Adipocyte (in vitro differentiated cells): ENCODE data around the gene EFCAB8.

Source experiments
- DNase-seq: peaks from one replicate; pipeline ENCODE4 v3.0.0-alpha.2; 2015; ENCODE audit warnings: low read depth
- H3K27me3 ChIP-seq: replicated peaks from 2 replicates; pipeline ENCODE4 v1.7.0; 2013; ENCODE audit warnings: mild to moderate bottlenecking, low read length, moderate library complexity; ENCODE audit not compliant: control insufficient read depth, insufficient read depth
- H3K36me3 ChIP-seq: 2 replicates; pipeline ENCODE4 v1.7.0; 2013; ENCODE audit warnings: low read length, mild to moderate bottlenecking, moderate library complexity; ENCODE audit not compliant: control insufficient read depth, insufficient read depth, severe bottlenecking
- H3K4me1 ChIP-seq: 2 replicates; pipeline ENCODE4 v1.7.0; 2013; ENCODE audit warnings: mild to moderate bottlenecking, low read length, moderate library complexity; ENCODE audit not compliant: control insufficient read depth, insufficient read depth
- H3K4me3 ChIP-seq: 2 replicates; pipeline ENCODE4 v1.7.0; 2013; ENCODE audit warnings: mild to moderate bottlenecking, low read length, moderate library complexity
- H3K9ac ChIP-seq: 2 replicates; pipeline ENCODE4 v1.7.0; 2013; ENCODE audit warnings: mild to moderate bottlenecking, low read length, moderate library complexity
- H3K9me3 ChIP-seq: 2 replicates; pipeline ENCODE4 v1.7.0; 2013; ENCODE audit warnings: mild to moderate bottlenecking, low read length, moderate library complexity; ENCODE audit not compliant: control insufficient read depth

The EFCAB8 gene

DNA sequence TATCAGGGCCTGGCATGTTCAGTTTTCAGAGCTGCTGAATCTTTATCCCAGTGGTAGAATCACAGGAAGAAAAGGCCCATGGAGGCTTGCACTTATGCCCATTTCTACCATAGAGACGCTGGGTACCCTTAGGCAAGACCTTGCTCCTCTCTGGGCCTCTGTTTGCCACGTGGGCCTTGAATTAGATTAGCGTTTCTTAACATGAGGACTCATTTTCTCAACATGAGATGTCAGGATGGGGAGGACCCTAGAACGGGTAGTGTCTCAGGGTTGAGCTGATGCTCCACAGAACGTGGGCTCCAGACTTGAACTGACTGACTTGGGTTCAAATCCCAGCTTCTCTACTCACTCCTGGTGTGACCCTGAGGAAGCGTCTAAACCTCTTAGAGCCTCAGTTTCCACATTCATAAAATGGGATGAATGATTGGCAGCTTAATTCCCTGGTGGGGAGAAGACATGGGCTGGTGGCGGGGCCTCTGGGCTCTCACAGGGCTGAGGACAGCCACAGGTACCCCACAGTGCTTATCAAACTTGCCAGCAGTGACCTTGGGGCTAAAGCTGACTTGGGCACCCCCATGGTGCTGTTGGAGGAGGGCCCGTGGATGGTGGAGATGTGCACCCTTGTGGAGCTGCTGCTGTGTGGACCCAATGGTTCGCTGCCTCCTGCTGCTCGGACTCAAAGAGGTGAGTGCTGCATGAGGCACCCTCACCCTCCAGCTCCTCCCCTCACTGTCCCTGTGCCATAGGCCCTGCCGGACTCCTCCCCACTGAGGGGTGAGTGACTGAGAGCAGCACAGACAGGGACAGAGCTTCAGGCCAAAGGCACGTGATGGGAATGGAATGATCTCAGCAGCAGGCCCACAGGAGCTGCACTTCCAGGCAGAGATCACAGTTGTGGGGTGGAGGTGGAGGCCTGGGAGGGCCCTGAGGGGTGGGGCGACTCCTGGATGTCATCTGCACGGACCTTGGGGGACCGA is 117.3 kb downstream of the EFCAB8 start:
- Histone ChIP-seq H3K4me3 (no peak overlapping the region), H3K27me3 (peaks cover 36% of the 10 kb centered on the region), H3K9ac (no peak overlapping the region), H3K36me3 (no peaks in the 10 kb centered on the region), H3K9me3 (peaks cover 5% of the 10 kb centered on the region), H3K4me1 (no peaks in the 10 kb centered on the region)
- no peak for DNase-seq

DNA sequence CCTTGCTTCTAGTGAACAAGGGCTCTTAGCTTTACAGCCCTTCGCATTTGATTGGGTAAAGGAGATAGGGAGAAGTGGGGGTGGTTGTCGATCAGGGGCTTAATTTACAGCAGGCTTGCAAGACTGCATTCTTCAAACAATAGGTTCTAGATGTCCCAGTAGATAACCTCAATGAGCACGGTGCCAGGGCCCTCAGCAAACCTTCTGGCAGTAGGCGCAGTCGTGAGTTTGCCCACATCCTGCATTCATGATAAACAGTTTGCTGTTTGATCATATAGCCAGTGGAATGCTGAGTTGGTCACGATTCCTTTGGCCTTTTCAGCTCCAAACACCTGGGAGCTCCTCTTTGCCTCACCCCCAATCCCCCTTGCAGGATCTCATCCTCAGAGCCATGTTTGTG is 118.0 kb downstream of the EFCAB8 start:
- H3K9me3 ChIP-seq: peaks cover 5% of the 10 kb centered on the region
- H3K36me3 ChIP-seq: no peaks in the 10 kb centered on the region
- peaks cover 42% of the 10 kb centered on the region for H3K27me3 ChIP-seq
- H3K4me3 ChIP-seq: no peak overlapping the region
- DNase-seq: no peak
- no peak overlapping the region for H3K9ac ChIP-seq
- no peaks in the 10 kb centered on the region for H3K4me1 ChIP-seq

DNA sequence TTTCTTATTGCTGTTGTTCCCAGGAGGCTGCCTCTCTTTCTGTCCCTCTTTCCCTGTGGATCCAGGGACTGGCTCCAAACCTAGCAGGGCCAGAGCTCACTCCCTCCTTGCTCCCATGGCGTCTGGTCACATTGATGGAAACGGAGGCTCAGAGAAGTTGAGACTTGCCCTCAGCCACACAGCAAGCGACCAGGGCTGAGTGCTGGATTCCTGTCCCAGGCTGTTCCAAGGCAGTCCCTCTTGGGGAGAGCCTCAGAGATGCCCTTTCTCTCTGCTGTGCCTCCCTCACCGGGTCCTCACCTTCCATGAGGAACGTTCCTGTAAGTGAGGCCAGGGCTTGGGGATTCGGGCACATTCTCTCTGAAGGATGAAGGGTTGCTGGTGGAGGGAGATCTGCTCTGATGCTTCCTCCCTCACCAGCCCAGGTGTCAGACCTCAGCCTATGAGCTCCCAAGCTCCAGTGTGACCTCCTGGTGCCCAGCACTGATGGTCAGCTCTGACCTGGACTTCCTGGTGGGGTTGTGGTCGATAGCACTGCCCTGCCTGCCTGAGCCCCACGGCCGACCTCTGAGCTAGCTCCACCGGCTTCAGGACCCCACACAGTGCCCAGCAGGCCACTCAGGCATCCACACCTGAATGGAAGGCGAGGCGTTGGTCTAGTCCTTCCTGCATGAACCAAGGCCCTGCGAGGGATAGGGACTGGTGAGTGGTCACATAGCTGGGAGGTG is 118.7 kb downstream of the EFCAB8 start:
- Histone ChIP-seq H3K9ac (no peak overlapping the region), H3K36me3 (no peaks in the 10 kb centered on the region), H3K4me1 (no peaks in the 10 kb centered on the region), H3K9me3 (peaks cover 5% of the 10 kb centered on the region), H3K27me3 (peaks cover 42% of the 10 kb centered on the region), H3K4me3 (no peak overlapping the region)
- no peak for DNase-seq

DNA sequence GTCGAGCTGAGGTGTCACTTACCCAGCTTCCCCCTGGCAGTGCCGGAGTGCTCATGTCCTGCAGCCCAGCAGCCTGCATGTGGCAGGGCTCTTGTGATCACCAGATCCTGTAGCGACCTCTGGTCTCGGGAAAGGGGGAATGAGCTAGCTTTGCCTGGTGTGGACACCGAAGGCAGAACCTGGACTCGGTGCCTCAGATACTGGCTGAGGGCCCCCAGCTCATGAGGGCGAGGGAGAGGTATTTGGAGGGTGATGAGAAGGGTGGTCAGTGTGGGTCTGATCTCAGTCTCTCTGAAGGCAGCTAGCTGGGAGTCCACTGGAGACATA is 119.2 kb downstream of the EFCAB8 start:
- no peak for DNase-seq
- Histone ChIP-seq H3K27me3 (peaks cover 42% of the 10 kb centered on the region), H3K9ac (no peak overlapping the region), H3K36me3 (no peaks in the 10 kb centered on the region), H3K4me3 (no peak overlapping the region), H3K9me3 (peaks cover 5% of the 10 kb centered on the region), H3K4me1 (no peaks in the 10 kb centered on the region)

DNA sequence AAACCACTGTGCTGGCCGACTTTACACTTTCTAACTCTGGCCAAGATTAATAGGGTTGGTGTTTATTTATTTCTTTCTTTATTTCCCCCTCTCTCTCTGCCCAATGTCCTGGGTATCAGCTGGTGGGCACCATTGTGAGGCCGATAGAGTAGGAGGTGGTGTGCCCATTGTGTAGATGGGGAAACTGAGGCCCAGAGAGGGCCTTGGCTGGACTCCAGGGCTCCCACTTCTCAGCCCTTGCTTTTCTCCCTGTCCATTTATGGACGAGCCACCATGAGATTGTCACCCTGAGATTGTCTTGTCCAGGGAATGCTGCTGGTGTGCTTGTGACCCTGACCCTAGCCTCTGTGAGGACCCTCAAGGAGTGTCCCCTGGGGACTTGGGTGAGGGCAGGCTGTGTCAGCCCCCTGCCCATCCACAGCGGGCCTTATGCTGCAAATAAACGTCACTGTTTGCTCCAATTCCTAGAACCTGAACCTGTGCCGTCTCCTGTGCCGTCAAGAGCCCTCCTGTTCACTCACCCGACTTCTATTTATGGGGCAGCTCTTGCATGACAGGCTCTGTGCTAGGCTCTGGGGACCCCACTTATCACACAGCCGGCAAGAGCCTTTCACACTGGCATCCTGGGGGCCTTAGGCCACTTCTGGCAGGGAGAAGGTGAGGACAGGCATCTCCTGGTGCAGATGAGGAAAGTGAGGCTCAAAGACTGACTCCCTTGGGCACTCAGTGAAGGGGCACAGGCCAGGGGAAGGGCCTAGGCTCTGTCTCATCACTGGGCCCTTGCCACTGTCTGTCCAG is 120.7 kb downstream of the EFCAB8 start:
- Histone ChIP-seq H3K9ac (no peak overlapping the region), H3K27me3 (peaks cover 43% of the 10 kb centered on the region), H3K9me3 (peaks cover 5% of the 10 kb centered on the region), H3K36me3 (no peaks in the 10 kb centered on the region), H3K4me1 (no peaks in the 10 kb centered on the region), H3K4me3 (no peak overlapping the region)
- DNase-seq: no peak

DNA sequence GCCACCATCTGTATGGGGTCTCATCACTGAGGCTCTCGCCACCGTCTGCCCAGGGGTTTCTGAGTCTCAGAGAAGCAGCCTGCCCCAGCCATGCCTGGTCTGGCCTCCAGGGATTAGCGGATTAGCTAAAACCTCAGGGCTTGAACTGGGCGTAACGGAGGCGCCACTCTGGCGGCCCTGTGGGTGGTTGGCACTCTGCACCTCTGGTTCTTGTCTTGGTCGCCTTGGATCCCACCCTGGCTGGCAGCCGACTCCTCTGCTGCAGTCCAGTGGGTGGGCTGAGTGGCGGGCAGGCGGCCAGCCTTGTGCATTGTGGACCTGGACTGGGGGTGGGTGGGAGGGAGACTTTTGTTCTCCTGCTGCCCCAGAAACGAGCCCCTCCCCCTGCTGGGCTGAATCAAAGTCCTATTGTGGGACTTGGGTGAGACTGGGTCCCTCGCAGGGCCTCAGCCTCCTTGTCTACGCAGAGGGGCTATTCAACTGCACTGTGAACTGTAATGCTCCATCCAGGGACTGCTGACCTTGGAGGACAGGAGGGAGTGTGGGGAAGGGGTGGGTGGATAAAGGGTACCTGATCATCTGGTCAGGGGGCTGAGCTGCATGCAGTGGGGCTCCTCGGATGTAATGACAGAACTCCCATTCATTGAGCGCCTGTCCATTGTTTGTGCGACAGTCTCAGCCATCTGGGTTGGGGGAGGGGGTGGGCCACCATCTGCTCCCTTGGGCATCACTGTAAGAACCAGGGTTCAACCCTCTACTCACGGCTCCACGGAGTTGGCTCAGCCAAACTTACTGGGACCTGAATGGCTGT is 121.6 kb downstream of the EFCAB8 start:
- H3K27me3 ChIP-seq: peaks cover 49% of the 10 kb centered on the region
- H3K9me3 ChIP-seq: peaks cover 5% of the 10 kb centered on the region
- H3K9ac ChIP-seq: no peak overlapping the region
- no peaks in the 10 kb centered on the region for H3K4me1 ChIP-seq
- DNase-seq: no peak
- H3K36me3 ChIP-seq: no peaks in the 10 kb centered on the region
- H3K4me3 ChIP-seq: no peak overlapping the region

DNA sequence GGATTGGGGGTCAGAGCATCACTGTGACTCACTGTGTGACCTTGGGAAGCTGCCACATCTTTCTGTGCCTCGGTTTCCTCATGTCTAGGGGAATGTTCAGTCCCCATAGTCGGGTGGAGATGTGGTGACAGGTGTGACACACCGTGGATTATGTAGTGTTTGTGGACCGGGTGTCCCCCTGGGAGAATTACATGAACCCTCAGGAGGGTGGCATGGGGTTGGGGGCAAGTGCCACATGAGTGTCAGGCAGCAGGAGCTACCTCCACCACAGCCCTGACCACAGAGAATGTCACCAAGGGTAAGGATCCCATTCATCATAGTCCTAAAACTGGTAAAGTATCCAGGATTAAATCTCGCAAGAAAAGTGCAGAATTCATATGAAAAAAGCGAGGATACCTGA is 122.3 kb downstream of the EFCAB8 start:
- DNase-seq: no peak
- Histone ChIP-seq H3K4me3 (no peak overlapping the region), H3K27me3 (peaks cover 55% of the 10 kb centered on the region), H3K9me3 (peaks cover 5% of the 10 kb centered on the region), H3K9ac (no peak overlapping the region), H3K4me1 (no peaks in the 10 kb centered on the region), H3K36me3 (no peaks in the 10 kb centered on the region)

DNA sequence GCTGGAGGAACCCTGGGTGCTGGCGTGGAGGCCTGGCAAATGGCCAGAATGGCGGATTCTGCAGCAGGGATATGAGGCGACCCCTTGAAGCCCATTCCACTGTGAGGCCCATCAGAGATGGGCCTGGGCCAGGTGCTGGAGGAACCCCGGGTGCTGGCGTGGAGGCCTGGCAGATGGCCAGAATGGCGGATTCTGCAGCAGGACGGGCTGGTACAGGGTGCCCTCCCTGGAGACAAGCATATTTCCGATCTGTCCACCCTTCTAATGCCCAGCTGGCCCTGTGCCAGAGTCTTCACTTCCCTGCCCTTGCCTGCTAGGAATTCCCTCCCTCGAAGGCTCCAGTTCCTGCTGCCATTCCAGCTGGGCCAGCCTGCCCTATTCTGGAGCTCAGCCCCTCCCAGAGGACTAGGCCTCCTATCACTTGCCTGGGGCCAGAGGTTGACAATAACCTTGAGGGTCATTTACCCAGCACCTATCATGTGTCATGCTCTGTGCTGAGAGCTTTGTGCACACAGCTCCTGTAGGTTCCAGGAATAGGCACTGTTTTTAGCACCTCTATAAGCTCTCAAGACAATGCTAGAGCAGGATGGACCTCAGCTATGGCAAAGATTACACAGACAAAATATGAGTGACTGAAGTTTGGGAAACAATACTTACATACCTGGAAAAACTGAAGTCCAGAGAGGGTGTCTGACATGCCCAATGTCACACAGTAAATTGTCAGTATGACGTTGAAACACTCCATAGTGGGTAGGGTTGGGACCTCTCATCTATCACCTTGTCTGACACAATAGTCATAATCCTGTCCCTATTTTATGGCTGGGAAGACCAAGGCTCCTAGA is 124.1 kb downstream of the EFCAB8 start:
- DNase-seq: no peak
- no peaks in the 10 kb centered on the region for H3K4me1 ChIP-seq
- H3K4me3 ChIP-seq: no peak overlapping the region
- H3K27me3 ChIP-seq: peaks cover 48% of the 10 kb centered on the region
- no peaks in the 10 kb centered on the region for H3K36me3 ChIP-seq
- H3K9ac ChIP-seq: no peak overlapping the region
- H3K9me3 ChIP-seq: no peaks in the 10 kb centered on the region

DNA sequence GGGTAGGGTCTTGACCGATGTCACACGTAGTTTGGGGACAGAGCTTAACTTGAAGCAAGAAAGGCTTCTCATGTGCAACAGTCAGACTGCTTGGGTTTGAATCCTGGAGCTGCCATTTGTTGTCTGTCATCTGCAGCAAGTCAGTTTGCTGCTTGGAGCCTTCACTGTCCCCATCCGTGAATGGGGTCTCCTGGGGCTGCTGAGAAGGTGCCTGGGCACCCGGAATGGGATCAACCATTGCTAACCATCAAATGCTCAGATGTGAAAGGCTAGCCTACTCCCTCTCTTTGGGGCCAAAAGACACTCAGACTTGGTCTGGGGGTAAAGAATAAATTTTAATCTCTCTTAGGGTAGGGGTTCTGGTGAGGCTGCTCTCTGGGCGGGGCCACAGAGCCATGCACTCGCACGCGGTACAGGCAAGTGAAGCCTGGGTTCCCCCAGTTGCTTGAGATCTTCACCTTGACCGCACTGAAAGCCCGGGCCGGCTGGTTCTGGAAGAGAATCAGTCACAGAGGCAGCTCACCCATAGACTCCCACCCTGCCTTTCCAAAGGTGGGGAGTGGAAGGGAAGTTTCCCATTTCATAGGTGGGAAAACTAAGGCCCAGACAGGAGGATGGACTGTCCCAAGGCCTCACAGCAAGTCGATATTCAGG is 124.9 kb downstream of the EFCAB8 start:
- DNase-seq: no peak
- H3K36me3 ChIP-seq: no peaks in the 10 kb centered on the region
- no peaks in the 10 kb centered on the region for H3K9me3 ChIP-seq
- no peaks in the 10 kb centered on the region for H3K4me1 ChIP-seq
- no peak overlapping the region for H3K9ac ChIP-seq
- no peak overlapping the region for H3K4me3 ChIP-seq
- peaks cover 44% of the 10 kb centered on the region for H3K27me3 ChIP-seq

DNA sequence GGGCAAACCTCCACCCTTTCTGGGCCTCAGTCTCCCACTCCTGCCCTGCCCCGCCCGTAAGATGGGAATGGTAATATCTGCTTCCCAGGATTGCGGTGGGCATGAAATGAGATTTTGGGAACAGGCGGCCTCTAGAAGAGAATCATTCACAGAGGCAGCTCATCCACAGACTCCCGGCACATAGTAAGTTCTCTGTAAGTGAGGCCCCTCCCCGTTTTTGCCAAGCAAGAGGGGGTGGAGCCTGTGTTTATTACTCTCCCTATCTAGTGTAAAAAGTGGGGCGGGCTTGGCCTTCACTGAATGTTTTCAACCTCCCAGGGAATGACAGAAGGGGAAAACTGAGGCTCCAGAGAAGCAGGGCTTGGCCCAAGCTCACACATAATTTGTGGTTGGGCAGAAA is 125.5 kb downstream of the EFCAB8 start:
- Histone ChIP-seq H3K27me3 (peaks cover 41% of the 10 kb centered on the region), H3K4me3 (no peak overlapping the region), H3K36me3 (no peaks in the 10 kb centered on the region), H3K4me1 (no peaks in the 10 kb centered on the region), H3K9me3 (no peaks in the 10 kb centered on the region), H3K9ac (no peak overlapping the region)
- no peak for DNase-seq
